Fibroblast of lung (primary cell): Measurements from ENCODE around the gene DHRS9.

ENCODE experiments used
- CTCF ChIP-seq, 2 donors: IDR thresholded peaks in 1 of 2; conservative IDR thresholded peaks in 1 of 2; 1 replicate in 1 of 2; 2 replicates in 1 of 2; pipeline ENCODE4 v1.5.1; 2011 to 2012; ENCODE audit warnings: low read length in 2 of 2, control low read depth in 1 of 2, inconsistent platforms in 1 of 2, low read depth in 1 of 2, mild to moderate bottlenecking in 1 of 2
- EZH2 ChIP-seq: IDR thresholded peaks from 2 replicates; pipeline ENCODE4 v1.5.1; 2012; ENCODE audit warnings: low read length, control low read depth, mild to moderate bottlenecking; ENCODE audit errors: missing control alignments

GRCh38 chr2:169066897-169067296, 2.5 kb upstream of the DHRS9 start:
- TF ChIP-seq CTCF (conservative IDR thresholded peaks at IDR 0.05 in 1 of 2, IDR thresholded peaks at IDR 0.05 in 1 of 2; ENCODE audit: low read depth in 1 of 2, low read length in 2 of 2) (no peak), EZH2 (no peak)
